ENCODE data around the gene RPP30. TPM values are rescaled to one million over a fixed set of nuclear protein-coding genes. Genes with fewer than 3 reads are reported as not detected.
"Not testable (repeated sequence)": the region's sequence is repeated elsewhere in the genome, so short reads cannot be mapped to it uniquely, and the experiment has no call there.

RPP30 gene
- total RNA-seq, 1 donor from 2014 or later = 59.6 TPM

DNA sequence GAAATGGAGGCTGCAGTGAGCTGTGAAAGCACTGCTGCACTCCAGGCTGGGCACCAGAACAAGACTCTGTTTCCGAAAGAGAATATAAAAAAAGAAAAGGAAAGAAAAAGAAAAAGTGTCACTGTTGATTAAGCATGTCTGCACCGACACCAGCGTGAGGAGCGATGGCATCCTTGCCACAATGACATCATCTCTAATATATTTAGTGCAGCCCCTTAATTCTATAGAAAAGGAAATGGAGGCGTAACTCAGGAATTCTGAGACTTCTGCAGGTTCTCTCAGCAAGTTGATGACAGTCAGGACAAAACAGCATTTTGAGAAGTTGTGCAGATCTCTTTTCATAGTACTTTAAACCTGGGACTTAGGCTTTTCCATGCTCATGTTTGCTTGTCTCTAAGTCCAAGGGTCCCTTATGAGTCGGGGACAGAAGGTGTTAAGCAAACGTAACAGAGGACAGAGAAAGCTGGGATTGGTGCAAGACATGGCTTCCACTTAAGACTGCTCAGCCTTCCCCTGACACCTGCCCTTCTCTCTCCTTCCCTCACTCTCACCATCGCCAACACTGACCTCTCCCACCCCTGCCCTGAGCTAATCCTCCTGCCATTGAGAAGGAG lies 66.0 kb downstream of the RPP30 start:
- H3K9me3 Mint-ChIP-seq = no peaks in the 10 kb centered on the region
- H3K36me3 Mint-ChIP-seq (ENCODE audit: low read depth) = no peaks in the 10 kb centered on the region
- no peak for TF ChIP-seq CTCF (conservative IDR thresholded peaks at IDR 0.05)
- H3K4me3 Mint-ChIP-seq = no peak overlapping the region
- no peak for DNase-seq (ENCODE audit: low read depth, low spot score)
- H3K27ac Mint-ChIP-seq (ENCODE audit: unreplicated experiment) = no peak overlapping the region
- H3K4me1 Mint-ChIP-seq = peaks cover 16% of the 10 kb centered on the region
- no peaks in the 10 kb centered on the region for H3K27me3 Mint-ChIP-seq (ENCODE audit: low read depth)

DNA sequence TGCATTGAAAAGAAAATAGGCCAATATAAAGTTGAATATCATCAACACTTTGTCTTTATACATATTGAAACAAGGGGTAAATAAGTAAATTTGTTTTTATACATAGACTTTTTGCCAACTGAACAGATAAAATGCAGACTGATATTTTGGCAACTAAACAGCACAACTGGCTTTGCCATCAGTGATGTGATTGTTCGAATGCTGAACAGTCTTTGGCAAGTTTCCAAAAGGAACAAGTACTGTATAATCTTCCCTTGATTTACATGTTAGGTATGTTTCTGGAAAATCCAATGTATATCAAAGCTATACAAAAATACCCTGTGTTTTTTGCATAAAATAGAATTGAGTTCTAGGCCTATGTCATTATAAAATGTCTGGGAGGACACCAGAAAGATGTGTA lies 67.3 kb downstream of the RPP30 start:
- no peak for DNase-seq (ENCODE audit: low read depth, low spot score)
- Mint-ChIP-seq H3K4me3 (no peak overlapping the region), H3K9me3 (no peaks in the 10 kb centered on the region), H3K4me1 (peaks cover 16% of the 10 kb centered on the region), H3K27ac (ENCODE audit: unreplicated experiment) (no peak overlapping the region), H3K27me3 (ENCODE audit: low read depth) (no peaks in the 10 kb centered on the region), H3K36me3 (ENCODE audit: low read depth) (no peaks in the 10 kb centered on the region)
- no peak for TF ChIP-seq CTCF (conservative IDR thresholded peaks at IDR 0.05)

DNA sequence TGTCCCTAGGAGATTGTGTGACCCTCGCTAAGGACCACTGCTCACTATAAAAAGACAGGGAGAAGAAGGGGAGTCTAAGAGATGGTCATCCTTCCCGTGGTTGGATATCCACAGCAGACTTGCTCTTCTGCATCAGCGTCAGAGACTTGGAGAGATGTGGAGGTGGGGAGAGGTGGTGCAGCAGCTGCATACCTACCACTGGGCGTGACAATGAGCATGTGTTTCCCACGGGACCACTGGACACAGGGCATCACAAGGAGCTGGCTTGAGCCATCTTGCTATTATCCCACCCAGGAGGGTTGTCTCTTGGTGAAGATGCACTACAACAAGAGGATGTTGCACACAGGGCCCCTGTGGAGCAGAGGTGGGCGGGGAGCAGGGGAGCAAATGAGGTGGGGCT lies 67.9 kb downstream of the RPP30 start:
- H3K27me3 Mint-ChIP-seq (ENCODE audit: low read depth) = no peaks in the 10 kb centered on the region
- no peak overlapping the region for H3K4me3 Mint-ChIP-seq
- H3K27ac Mint-ChIP-seq (ENCODE audit: unreplicated experiment) = no peak overlapping the region
- peaks cover 16% of the 10 kb centered on the region for H3K4me1 Mint-ChIP-seq
- no peak for DNase-seq (ENCODE audit: low read depth, low spot score)
- no peak for TF ChIP-seq CTCF (conservative IDR thresholded peaks at IDR 0.05)
- H3K9me3 Mint-ChIP-seq = no peaks in the 10 kb centered on the region
- no peaks in the 10 kb centered on the region for H3K36me3 Mint-ChIP-seq (ENCODE audit: low read depth)

DNA sequence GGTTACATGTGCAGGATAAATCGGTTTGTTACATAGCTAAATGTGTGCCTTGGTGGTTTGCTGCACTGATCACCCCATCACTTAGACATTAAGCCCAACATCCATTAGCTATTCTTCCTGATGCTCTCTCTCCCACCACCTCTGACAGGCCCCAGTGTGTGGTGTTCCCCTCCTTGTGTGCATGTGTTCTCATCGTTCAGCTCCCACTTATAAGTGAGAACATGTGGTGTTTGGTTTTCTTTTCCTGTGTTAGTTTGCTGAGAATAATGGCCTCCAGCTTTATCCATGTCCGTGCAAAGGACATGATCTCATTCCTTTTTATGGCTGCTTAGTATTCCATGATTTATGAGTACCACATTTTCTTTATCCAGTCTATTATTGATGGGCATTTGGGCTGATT lies 71.2 kb downstream of the RPP30 start:
- H3K27ac Mint-ChIP-seq (ENCODE audit: unreplicated experiment) = peak overlapping the region; percentile 35
- not testable (repeated sequence) for H3K9me3 Mint-ChIP-seq; H3K27me3 Mint-ChIP-seq (ENCODE audit: low read depth); H3K36me3 Mint-ChIP-seq (ENCODE audit: low read depth); H3K4me3 Mint-ChIP-seq; H3K4me1 Mint-ChIP-seq; DNase-seq (ENCODE audit: low read depth, low spot score)

- no peak for DNase-seq (ENCODE audit: low read depth, low spot score)
- no peaks in the 10 kb centered on the region for H3K9me3 Mint-ChIP-seq
Observed at GRCh38 chr10:90944749-90945148, 73.0 kb downstream of the RPP30 start.

More at GRCh38 chr10:90944749-90945148, 73.0 kb downstream of the RPP30 start:
- TF ChIP-seq CTCF (conservative IDR thresholded peaks at IDR 0.05) = no peak
- Mint-ChIP-seq H3K4me1 (no peaks in the 10 kb centered on the region), H3K4me3 (no peak overlapping the region), H3K36me3 (ENCODE audit: low read depth) (no peaks in the 10 kb centered on the region), H3K27me3 (ENCODE audit: low read depth) (no peaks in the 10 kb centered on the region), H3K27ac (ENCODE audit: unreplicated experiment) (no peak overlapping the region)

Measured in neural crest cell (in vitro differentiated cells).